Left lobe of liver (tissue), 2 donors: ENCODE results near the gene AQP12A. TPM values are rescaled to one million over a fixed set of nuclear protein-coding genes. Genes with fewer than 3 reads are reported as not detected.

Experiments
- ATAC-seq: fragments of 200-7000 bp; cut with Tn5 transposase; one replicate; pipeline ENCODE4 v1.9.1; 2020; ENCODE audit warnings: mild to moderate bottlenecking, moderate library complexity
- DNase-seq: peaks from one replicate; pipeline ENCODE4 v3.0.0-alpha.2; 2020; ENCODE audit warnings: low spot score
- total RNA-seq: library from RNA; stranded (reverse); gene quantifications from one replicate; pipeline ENCODE4 v1.2.1, GENCODE V29; 2021
- donor health status: DM: no; HTN: no; CAD: no; lungs with moderate emphysema.
- donor health status: DM: no; HTN: yes; CAD: no.

The AQP12A gene
- total RNA-seq, 1 donor from 2014 or later = not detected

GRCh38 chr2:240734756-240735155 is 43.1 kb downstream of the AQP12A start:
- DNase-seq (no peak), ATAC-seq (no peak)

- no peak for DNase-seq
Measured at GRCh38 chr2:240735476-240735875, 43.8 kb downstream of the AQP12A start.

GRCh38 chr2:240736281-240737250 is 44.9 kb downstream of the AQP12A start:
- ATAC-seq (no peak), DNase-seq (no peak)

More at GRCh38 chr2:240735476-240735875, 43.8 kb downstream of the AQP12A start:
- no peak for ATAC-seq

- ATAC-seq (no peak), DNase-seq (no peak)
Measured at GRCh38 chr2:240737512-240737911, 45.8 kb downstream of the AQP12A start.

- DNase-seq (no peak), ATAC-seq (no peak)
Measured at GRCh38 chr2:240737958-240738357, 46.3 kb downstream of the AQP12A start.

GRCh38 chr2:240739797-240740196 is 48.1 kb downstream of the AQP12A start:
- DNase-seq = no peak
- ATAC-seq = no peak

GRCh38 chr2:240741091-240741490 is 49.4 kb downstream of the AQP12A start:
- no peak for DNase-seq
- no peak for ATAC-seq

- DNase-seq (no peak), ATAC-seq (no peak)
Measured at GRCh38 chr2:240742602-240743095, 51.0 kb downstream of the AQP12A start.

- no peak for DNase-seq
- no peak for ATAC-seq
Measured at GRCh38 chr2:240745456-240745855, 53.8 kb downstream of the AQP12A start.

GRCh38 chr2:240745962-240746361 is 54.3 kb downstream of the AQP12A start:
- ATAC-seq = no peak
- no peak for DNase-seq

GRCh38 chr2:240746671-240747070 is 55.0 kb downstream of the AQP12A start:
- no peak for DNase-seq
- ATAC-seq = no peak

GRCh38 chr2:240747256-240747655 is 55.6 kb downstream of the AQP12A start:
- no peak for ATAC-seq
- DNase-seq = no peak

Other genes starting within 250 kb of the AQP12A start
- gene ANKMY1, start 133.9 kb upstream of the AQP12A start, total RNA-seq = 13.1 TPM
- gene DUSP28, start 131.5 kb upstream of the AQP12A start, total RNA-seq = 2.0 TPM
- gene RNPEPL1, start 123.4 kb upstream of the AQP12A start, total RNA-seq = 40.6 TPM
- gene CAPN10, start 105.1 kb upstream of the AQP12A start, total RNA-seq = 13.7 TPM
- gene GPR35, start 66.4 kb upstream of the AQP12A start, total RNA-seq = 0.53 TPM
- gene AQP12B, start 9.0 kb upstream of the AQP12A start, total RNA-seq = not detected
- 1.1 TPM for gene KIF1A, start 128.4 kb downstream of the AQP12A start, total RNA-seq
- gene AGXT, start 177.0 kb downstream of the AQP12A start, total RNA-seq = 1,805 TPM
- gene MAB21L4, start 204.3 kb downstream of the AQP12A start, total RNA-seq = 19.3 TPM
- gene CROCC2, start 214.5 kb downstream of the AQP12A start, total RNA-seq = 0.05 TPM